ENCODE data around the gene VPS39. TPM values are rescaled to one million over a fixed set of nuclear protein-coding genes. Genes with fewer than 3 reads are reported as not detected.

The VPS39 gene
- total RNA-seq, 4 donors from 2014 or later = 133 to 264 (median 205) TPM

DNA sequence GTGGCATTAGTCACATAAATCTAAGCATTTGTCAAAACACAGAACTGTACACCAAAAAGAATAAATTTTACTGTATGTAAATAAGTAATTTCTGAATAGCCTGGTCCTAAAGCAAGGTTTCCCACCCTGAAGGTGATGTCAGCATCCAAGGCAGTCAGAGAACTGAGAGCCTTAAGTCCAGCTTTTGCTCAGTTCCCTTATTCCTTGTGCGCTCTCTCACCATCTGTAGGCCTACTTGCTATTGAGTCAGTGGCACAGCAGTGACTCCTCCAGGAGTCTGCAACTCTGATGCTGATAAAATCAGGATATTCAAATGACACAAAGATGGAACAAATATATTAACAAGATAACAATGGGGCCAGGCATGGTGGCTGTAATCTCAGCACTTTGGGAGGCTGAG, 22.3 kb downstream of the VPS39 start:
- Histone ChIP-seq H3K4me1 (no peaks in the 10 kb centered on the region), H3K36me3 (peaks cover 6 to 99% (median 33%) of the 10 kb centered on the region in 3 donors), H3K27ac (no peak overlapping the region), H3K4me3 (no peak overlapping the region), H3K27me3 (no peaks in the 10 kb centered on the region), H3K9me3 (no peaks in the 10 kb centered on the region)
- no peak for DNase-seq (ENCODE audit: low spot score in 2 of 2)
- 96 to 100% methylated on average over 1 of the region's 1 CpG for WGBS, 2 donors
- TF ChIP-seq EP300 (IDR thresholded peaks at IDR 0.05) (no peak), POLR2A (IDR thresholded peaks at IDR 0.05) (no peak)
- TF ChIP-seq, protein P1, sequence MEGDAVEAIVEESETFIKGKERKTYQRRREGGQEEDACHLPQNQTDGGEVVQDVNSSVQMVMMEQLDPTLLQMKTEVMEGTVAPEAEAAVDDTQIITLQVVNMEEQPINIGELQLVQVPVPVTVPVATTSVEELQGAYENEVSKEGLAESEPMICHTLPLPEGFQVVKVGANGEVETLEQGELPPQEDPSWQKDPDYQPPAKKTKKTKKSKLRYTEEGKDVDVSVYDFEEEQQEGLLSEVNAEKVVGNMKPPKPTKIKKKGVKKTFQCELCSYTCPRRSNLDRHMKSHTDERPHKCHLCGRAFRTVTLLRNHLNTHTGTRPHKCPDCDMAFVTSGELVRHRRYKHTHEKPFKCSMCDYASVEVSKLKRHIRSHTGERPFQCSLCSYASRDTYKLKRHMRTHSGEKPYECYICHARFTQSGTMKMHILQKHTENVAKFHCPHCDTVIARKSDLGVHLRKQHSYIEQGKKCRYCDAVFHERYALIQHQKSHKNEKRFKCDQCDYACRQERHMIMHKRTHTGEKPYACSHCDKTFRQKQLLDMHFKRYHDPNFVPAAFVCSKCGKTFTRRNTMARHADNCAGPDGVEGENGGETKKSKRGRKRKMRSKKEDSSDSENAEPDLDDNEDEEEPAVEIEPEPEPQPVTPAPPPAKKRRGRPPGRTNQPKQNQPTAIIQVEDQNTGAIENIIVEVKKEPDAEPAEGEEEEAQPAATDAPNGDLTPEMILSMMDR (IDR thresholded peaks at IDR 0.05) = no peak

DNA sequence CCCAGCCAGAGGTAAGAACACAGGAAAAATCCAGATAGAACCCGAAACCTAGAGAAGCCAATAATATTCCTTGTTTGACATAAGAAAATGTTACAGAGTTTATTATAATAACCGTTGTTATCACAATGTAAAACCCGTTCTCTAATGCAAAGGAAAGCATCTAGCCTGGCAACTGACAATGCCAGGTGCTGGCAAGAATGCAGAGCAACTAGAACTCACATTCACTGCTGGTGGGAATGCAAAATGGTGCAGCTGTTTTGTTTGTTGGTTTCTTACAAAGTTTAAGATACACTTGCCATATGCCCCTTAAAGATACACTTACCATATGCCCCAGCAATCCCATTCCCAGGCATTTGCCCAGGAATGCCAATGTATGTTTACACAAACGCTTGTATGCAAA, 23.4 kb downstream of the VPS39 start:
- no peaks in the 10 kb centered on the region for H3K4me1 ChIP-seq
- no peak overlapping the region for H3K4me3 ChIP-seq
- TF ChIP-seq, protein P1 (IDR thresholded peaks at IDR 0.05) = no peak
- TF ChIP-seq EP300 (IDR thresholded peaks at IDR 0.05) = no peak
- no peak for TF ChIP-seq POLR2A (IDR thresholded peaks at IDR 0.05)
- DNase-seq (ENCODE audit: low spot score in 2 of 2) = no peak
- peaks cover 6 to 99% (median 36%) of the 10 kb centered on the region in 3 donors for H3K36me3 ChIP-seq
- H3K9me3 ChIP-seq = no peaks in the 10 kb centered on the region
- WGBS, 2 donors = 95% methylated on average over 4 of the region's 4 CpGs
- no peak overlapping the region for H3K27ac ChIP-seq
- no peaks in the 10 kb centered on the region for H3K27me3 ChIP-seq

DNA sequence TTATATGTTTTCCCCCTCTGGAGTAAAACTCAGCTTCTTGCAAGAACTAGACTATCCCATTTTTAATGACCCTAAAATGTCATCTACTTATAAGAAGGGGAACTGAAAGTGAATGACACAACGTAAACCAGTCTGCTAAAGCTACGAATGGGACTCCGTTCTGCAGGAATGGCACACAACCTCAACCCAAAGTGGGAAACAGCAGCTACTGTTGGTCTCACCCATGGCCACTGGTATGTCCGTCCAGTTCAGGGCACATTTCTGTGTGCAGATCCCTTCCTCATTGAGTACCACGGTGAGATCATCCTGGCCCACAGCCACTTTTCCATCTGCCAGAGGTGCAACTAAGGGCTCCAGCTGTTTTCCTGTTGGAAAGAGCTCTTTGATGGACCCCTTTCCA, 23.8 kb downstream of the VPS39 start:
- H3K4me3 ChIP-seq = no peak overlapping the region
- no peak for DNase-seq (ENCODE audit: low spot score in 2 of 2)
- TF ChIP-seq EP300 (IDR thresholded peaks at IDR 0.05) = no peak
- TF ChIP-seq, protein P1 (IDR thresholded peaks at IDR 0.05) = no peak
- TF ChIP-seq POLR2A (IDR thresholded peaks at IDR 0.05) = no peak
- H3K27me3 ChIP-seq = no peaks in the 10 kb centered on the region
- peaks cover 6 to 96% (median 38%) of the 10 kb centered on the region in 3 donors for H3K36me3 ChIP-seq
- no peaks in the 10 kb centered on the region for H3K4me1 ChIP-seq
- H3K9me3 ChIP-seq = no peaks in the 10 kb centered on the region
- H3K27ac ChIP-seq = no peak overlapping the region
- WGBS, 2 donors = 80 to 81% methylated on average over 5 of the region's 5 CpGs

DNA sequence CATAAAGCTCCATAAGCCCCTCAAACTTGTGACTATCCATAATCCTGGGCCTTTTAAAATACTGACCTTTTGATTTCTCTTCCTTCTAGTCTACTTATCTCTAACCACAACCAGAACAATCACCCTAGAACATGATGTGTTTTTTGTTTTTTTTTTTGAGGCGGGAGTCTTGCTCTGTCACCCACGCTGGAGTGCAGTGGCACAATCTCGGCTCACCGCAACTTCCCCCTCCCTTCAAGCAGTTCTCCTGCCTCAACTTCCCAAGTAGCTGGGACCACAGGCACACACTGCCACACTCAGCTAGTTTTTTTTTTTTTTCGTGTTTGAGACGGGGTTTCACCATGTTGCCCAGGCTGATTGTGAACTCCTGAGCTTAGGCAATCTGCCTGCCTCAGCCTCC, 25.1 kb downstream of the VPS39 start:
- no peaks in the 10 kb centered on the region for H3K27me3 ChIP-seq
- peaks cover 8 to 95% (median 39%) of the 10 kb centered on the region in 3 donors for H3K36me3 ChIP-seq
- no peak overlapping the region for H3K4me3 ChIP-seq
- TF ChIP-seq, protein P1 (IDR thresholded peaks at IDR 0.05) = no peak
- TF ChIP-seq POLR2A (IDR thresholded peaks at IDR 0.05) = no peak
- no peak for TF ChIP-seq EP300 (IDR thresholded peaks at IDR 0.05)
- H3K27ac ChIP-seq = no peak overlapping the region
- no peaks in the 10 kb centered on the region for H3K4me1 ChIP-seq
- no peaks in the 10 kb centered on the region for H3K9me3 ChIP-seq
- DNase-seq (ENCODE audit: low spot score in 2 of 2) = no peak
- WGBS, 2 donors = 87 to 88% methylated on average over 6 of the region's 6 CpGs

DNA sequence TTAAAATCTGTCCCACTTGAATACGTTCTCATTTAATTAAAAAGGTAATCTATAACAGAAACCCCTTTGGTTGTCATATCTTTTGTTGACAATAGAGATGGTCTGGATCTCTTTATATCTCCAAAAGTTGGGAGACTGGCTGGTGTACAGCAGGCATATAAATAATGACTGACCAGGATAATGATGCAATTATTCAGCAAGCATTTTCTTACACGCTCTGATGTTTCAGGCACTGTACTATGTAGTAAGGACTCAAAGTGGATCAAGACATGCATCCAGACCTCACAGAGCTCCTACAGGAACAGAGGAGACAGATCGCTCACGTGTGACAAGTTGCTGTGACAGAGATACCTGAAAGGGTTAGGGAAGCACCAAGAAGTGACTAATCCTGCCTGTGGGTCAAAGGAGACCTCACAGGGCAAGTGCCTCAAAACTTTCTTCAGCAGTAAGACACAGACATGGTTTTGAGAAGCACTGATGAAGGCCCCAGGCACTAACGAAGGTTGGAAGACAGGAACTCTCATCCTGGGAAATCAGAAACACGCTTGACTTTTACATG, 25.7 kb downstream of the VPS39 start:
- DNase-seq (ENCODE audit: low spot score in 2 of 2) = no peak
- H3K9me3 ChIP-seq = no peaks in the 10 kb centered on the region
- no peaks in the 10 kb centered on the region for H3K27me3 ChIP-seq
- TF ChIP-seq, protein P1 (IDR thresholded peaks at IDR 0.05) = no peak
- no peak for TF ChIP-seq EP300 (IDR thresholded peaks at IDR 0.05)
- H3K4me3 ChIP-seq = no peak overlapping the region
- WGBS, 2 donors = 84 to 87% methylated on average over 6 of the region's 6 CpGs
- H3K27ac ChIP-seq = no peak overlapping the region
- no peaks in the 10 kb centered on the region for H3K4me1 ChIP-seq
- H3K36me3 ChIP-seq = peaks cover 8 to 95% (median 39%) of the 10 kb centered on the region in 3 donors
